Measurements from ENCODE around the gene DGKI.
"Not testable (repeated sequence)": the region's sequence is repeated elsewhere in the genome, so short reads cannot be mapped to it uniquely, and the experiment has no call there.

DGKI gene

GRCh38 chr7:137453356-137453755 lies 393.4 kb downstream of the DGKI start:
- DNase-seq: peak; percentile 94

DNA sequence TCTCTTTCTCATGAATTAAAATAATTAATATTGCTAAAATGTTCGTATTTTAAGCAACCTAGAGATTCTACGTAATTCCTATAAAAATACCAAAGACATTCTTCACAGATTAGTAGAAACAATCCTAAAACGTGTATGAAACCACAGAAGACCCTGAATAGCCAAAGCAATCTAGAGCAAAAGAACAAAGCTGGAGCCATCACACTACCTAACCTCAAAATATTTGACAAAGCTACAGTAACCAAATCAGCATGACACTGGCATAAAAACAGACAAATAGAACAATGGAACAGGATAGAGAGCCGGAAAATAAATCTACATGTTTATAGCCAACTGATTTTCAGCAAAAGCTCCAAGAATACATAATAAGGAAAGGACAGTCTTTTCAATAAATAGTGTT lies 397.8 kb downstream of the DGKI start:
- no peak for DNase-seq

GRCh38 chr7:137448572-137448971 lies 398.2 kb downstream of the DGKI start:
- not testable (repeated sequence) for DNase-seq

- DNase-seq: no peak
Observed at GRCh38 chr7:137446025-137446424, 400.7 kb downstream of the DGKI start.

DNA sequence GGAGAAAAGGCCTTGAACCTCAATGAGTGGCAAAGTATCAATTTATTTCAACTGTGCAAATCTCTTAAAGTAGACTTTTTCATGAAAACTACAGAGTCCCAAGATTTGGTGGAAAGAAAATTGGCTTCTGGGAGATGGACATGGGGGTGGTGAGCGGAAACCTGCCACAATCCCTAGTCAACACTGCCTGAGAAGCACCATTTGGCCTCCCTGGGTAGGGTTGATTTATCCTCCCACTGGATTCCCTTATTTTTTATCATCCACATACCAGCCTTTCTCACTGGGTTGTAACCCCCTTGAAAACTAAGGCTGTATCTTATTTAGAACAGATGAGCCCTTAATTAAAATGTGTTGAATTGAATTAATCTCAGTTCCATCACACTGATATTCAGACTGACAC lies 401.5 kb downstream of the DGKI start:
- DNase-seq: no peak

DNA sequence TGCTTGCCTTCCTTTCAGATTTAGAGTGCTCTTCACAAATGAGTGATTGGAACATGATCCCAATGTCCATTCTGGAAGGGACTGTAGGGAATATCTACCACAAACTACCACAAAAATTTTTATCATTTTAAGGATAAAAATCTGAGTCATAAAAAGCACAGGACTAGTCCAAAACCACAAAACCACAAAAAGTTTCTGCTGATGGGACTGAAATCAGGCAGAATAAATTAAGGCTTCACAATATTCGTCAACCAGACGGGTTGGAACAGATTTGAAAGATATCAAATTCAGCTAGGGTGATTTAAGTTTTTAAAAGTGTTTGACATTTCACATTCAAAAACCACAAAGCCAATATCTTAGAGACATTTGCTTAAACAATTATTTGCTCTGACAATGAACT lies 403.2 kb downstream of the DGKI start:
- peak; percentile 58 for DNase-seq

GRCh38 chr7:137441451-137441850 lies 405.3 kb downstream of the DGKI start:
- no peak for DNase-seq

- DNase-seq: no peak
Observed at GRCh38 chr7:137439829-137440825, 406.6 kb downstream of the DGKI start.

DNA sequence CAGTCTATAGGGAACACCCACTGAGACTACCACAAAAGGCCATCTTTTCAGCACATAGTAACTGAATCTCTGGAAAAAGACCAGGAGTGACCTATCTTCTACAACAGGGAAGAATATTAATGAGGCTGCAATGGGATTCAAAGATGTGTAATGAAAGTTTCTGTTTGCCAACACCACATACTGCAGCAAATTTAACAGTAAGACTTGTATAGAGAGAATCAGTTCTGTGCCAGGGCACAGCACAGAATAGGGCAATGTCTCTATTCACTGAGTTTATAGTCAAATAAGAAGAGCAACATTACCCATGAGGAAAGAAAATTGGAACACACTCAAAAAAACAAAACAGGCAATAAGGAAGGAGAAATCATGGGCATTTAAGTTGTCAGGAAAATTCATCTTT lies 411.8 kb downstream of the DGKI start:
- DNase-seq: no peak

DNA sequence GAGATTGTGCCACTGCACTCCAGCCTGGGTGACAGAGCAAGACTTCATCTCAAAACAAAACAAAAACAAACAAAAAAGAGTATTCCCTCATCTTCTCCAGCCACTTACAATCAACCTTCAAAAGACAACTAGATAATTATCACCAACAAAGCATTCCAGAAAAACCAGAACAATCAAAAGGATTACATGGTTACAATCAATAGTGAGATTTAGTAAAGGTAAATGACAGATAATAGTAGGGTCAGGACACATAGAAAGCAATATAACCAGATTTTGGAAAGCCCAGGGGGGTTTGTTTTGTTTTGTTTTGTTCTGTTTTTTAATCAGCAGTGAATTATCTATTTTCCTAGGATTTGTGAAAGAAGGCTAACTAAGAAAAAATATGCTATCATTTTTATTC lies 412.2 kb downstream of the DGKI start:
- DNase-seq: no peak

- no peak for DNase-seq
Observed at GRCh38 chr7:137423321-137423720, 423.5 kb downstream of the DGKI start.

DNA sequence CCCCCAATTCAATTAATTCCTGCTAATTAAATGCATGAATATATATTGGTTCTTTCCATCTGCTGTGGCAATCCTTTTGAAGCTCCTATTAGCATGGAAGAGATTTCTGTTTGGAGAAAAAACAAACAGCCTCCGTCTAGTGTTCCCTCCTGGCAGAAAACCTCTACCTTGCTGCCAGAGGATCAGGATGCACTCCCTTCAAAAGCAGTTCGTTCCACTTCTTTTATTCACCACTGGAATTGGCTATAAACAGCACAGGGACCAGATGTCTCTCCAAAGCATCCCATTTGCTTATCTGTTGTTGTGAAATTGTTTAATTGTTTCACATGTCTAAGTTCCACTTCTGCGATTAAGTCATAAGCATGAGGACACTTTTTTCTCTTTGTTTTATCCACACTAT lies 425.4 kb downstream of the DGKI start:
- DNase-seq: peak; percentile 64

- DNase-seq: no peak
Observed at GRCh38 chr7:137418841-137419240, 427.9 kb downstream of the DGKI start.

- no peak for DNase-seq
Observed at GRCh38 chr7:137417464-137417863, 429.3 kb downstream of the DGKI start.

DNA sequence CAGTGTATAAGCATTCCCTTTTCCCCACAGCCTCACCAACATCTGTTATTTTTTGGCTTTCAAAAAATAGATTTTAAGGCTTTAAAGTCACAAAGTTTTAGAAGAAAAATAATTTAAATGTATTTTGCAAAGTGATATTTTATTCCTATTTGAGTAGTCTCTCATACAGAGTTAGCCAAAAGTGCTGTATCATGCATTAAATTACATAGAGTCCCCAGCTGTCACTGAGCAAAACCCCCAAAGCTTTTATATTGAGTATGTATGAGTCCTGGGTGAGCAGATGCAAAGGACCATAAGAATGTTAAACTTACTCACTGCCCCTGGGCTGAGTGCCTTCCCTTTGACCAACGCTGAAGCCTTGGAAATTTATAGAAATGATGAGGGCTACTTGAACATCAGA lies 432.9 kb downstream of the DGKI start:
- DNase-seq: no peak

DNA sequence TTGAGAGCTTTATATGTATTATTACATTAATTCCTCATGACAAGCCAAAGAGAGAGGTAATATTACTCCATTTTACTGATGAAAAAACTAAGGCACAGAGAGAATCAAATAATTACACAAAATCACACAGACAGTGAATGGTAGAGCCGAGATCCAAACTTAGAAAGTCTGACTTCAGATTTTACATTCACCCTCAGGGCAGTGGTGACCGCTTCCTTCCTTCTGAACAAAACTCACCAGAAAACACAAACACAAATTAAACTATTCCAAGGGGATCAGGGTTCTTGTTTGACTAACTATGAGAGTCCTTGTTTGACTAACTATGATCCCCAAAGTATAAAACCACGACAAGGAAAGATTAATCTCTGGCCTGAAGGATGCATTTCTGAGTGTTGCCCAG lies 435.3 kb downstream of the DGKI start:
- DNase-seq: no peak

- no peak for DNase-seq
Observed at GRCh38 chr7:137408126-137408525, 438.6 kb downstream of the DGKI start.

GRCh38 chr7:137407078-137407477 lies 439.7 kb downstream of the DGKI start:
- DNase-seq: no peak

DNA sequence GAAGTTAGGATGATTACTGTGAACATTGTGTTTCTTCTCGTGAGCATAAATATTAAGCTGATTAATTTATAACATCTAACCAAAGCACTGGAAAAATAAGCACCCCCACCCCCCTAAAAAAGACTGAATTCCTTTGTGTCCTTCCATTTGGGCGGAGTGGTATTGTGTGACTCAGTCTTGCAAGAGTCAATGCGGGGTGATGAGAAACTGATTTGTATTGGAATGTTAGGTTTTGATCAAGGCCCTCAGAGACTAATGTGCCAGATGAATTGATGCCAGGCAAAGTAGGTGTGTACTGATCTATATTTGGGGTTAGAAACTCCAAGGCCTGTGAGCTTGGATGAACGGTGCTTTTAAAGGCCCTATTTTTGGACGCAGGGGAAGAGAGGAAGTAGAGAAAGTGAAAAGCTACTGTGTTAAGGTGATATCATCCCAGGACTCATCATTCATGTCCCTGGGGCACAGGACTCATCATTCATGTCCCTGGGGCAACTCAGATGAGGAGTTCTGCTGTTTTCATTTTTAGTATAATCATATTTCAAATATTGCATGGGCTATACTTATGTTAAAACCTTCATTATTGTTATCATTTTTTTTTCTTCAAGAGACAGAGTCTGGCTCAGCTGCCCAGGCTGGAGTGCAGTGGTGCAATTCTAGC lies 442.0 kb downstream of the DGKI start:
- no peak for DNase-seq

DNA sequence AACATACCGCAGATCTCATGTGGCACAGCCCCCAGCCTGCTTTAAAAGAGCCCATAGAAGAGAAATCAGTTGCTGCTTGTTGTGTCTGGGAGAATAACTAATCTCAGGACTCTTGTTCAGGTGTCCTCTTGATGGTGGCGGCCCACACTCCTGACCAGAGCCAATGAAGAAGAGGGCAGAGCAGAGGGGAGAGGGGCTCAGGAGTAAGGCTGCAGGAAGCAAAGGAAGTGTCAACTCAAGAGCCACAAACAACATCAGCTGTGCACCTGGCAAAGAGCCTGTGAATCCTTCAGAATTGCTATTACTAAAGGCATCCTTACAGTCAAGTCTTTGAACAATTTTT lies 443.4 kb downstream of the DGKI start:
- DNase-seq: peak; percentile 9

- no peak for DNase-seq
Observed at GRCh38 chr7:137402536-137403352, 444.0 kb downstream of the DGKI start.

DNA sequence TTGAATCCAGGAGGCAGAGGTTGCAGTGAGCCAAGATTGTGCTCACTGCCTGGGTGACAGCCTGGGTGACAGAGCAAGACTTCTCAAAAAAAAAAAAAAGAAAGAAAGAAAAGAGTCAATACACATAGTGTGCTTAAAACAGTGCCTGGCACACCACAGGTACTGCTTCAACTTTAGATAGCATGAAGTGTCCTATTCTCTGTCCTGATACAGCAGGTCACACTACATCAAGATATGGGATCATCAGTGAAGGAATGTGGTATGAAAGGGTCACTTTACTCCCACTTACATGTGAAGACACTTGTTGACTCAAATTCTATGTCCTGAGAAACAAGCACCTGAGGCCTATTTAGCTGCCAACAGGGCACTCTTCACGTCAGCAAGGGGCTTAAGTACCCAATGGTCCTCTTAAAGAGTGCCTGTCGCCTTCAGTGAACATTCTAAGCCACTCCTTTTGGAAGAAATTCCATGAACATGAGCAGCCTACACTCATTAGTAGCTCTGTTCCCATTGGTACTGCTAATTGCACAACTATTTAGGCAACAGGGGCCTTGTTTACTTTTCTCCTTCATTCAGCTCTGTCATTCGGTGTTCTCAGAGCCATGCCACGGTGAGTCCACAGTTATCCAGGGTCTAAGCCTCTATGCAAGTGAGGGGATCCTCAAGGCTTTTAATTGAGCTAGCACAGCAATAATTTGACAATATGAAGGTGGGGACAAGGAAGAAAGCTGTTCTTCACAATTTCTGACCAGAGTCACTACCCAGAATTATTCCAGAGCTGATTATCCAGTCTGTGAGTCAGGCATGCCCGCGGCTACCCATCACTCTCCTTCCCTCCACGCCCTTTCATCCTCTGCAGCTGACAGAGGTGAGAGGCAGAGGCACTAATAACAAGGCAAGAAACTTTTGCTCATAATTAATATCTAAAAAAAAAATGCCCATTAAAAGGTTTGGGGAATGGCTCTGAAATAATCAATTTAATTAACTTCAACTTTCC lies 446.6 kb downstream of the DGKI start:
- no peak for DNase-seq
